H1 (cell line): ENCODE results near the gene MYO7B.

Experiments used
- ATF2 ChIP-seq: IDR thresholded peaks from 2 replicates; pipeline ENCODE4 v1.6.1; 2012; ENCODE audit warnings: low read length, inconsistent platforms
- SIN3A ChIP-seq, 2 experiments: IDR thresholded peaks in 1 of 2; conservative IDR thresholded peaks in 1 of 2; 2 replicates each; pipeline ENCODE4 v1.6.1; 2011 to 2012; ENCODE audit warnings: low read length in 2 of 2, improper control_type of control experiment in 1 of 2, low read depth in 1 of 2, mild to moderate bottlenecking in 1 of 2
- ZNF274 ChIP-seq: IDR thresholded peaks from 2 replicates; pipeline ENCODE4 v1.7.0; 2012; ENCODE audit warnings: low read length, borderline replicate concordance; ENCODE audit errors: extremely low read depth

GRCh38 chr2:127679680-127680361 is 144.3 kb downstream of the MYO7B start:
- TF ChIP-seq SIN3A (conservative IDR thresholded peaks at IDR 0.05 in 1 of 2, IDR thresholded peaks at IDR 0.05 in 1 of 2; ENCODE audit: low read depth in 1 of 2, low read length in 2 of 2) (no peak), ZNF274 (no peak), ATF2 (no peak)
